Amniotic stem cell (primary cell): ENCODE results near the gene ZFP91.
"Not testable (repeated sequence)": the region's sequence is repeated elsewhere in the genome, so short reads cannot be mapped to it uniquely, and the experiment has no call there.

Source experiments
- DNase-seq: peaks from one replicate; lab custom pipeline; 2025; lab: John Stamatoyannopoulos, UW

Gene ZFP91, protein sequence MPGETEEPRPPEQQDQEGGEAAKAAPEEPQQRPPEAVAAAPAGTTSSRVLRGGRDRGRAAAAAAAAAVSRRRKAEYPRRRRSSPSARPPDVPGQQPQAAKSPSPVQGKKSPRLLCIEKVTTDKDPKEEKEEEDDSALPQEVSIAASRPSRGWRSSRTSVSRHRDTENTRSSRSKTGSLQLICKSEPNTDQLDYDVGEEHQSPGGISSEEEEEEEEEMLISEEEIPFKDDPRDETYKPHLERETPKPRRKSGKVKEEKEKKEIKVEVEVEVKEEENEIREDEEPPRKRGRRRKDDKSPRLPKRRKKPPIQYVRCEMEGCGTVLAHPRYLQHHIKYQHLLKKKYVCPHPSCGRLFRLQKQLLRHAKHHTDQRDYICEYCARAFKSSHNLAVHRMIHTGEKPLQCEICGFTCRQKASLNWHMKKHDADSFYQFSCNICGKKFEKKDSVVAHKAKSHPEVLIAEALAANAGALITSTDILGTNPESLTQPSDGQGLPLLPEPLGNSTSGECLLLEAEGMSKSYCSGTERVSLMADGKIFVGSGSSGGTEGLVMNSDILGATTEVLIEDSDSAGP

DNA sequence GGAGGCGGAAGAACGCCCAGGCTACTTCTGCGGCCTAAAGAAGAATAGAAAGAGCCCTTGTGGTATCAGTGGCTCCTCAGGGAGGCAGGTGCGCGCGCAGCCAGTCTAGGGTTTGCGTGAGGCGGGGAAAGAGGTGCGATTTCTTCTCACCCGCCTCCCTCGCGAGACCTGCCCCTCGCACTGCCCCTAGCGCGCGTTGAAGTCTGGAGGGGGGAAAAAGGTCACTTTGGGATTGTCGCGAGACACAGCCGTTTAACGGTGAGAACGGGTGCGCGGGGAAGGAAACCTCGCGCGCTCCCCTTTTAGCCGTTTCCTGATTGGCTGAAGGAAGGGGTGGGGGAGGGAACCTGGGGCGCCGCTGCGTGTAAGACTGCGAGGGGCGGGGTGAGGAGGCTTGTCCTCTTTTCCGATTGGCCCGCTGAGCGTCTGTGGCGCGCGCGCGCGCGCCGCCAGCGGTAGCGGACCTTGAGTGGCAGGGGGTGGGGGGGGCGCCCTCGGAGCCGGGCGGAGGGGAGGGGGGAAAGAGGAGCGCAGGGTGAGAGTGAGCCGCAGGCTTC is at the start of gene ZFP91:
TSS of gene ZFP91 (plus strand) at position 429 of the 557 bp plus-strand sequence. CDS start 219 bp downstream, outside the sequence.
- peak; percentile 98 for DNase-seq

DNA sequence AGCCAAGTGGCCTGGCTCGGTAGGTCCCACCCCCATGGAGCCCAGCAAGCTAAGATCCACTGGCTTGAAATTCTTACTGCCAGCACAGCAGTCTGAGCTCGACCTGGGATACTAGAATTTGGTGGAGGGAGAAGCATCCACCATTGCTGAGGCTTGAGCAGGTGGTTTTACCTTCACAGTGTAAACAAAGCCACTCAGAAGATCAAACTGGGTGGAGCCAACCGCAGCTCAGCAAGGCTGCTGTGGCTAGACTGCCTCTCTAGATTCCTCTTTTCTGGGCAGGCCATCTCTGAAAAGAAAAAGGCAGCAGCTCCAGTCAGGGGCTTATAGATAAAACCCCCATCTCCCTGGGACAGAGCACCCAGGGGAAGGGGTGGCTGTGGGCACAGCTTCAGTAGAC is 48.6 kb upstream of the ZFP91 start:
- DNase-seq: no peak

DNA sequence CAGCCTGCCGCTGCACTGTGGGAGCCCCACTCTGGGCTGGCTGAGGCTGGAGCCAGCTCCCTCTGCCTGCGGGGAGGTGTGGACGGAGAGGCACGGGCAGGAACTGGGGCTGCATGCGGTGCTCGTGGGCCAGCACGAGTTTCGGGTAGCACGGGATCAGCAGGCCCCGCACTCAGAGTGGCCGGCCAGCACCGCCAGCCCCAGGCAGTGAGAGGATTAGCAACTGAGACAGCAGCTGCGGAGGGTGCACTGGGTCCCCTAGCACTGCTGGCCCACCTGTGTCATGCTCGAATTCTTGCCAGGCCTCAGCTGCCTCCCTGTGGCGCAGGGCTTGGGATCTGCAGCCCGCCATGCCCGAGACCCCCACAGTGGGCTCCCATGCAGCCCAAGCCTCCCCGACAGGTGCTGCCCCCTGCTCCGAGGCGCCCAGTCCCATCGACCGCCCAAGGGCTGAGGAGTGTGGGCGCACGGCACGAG is 47.0 kb upstream of the ZFP91 start:
- DNase-seq: no peak

DNA sequence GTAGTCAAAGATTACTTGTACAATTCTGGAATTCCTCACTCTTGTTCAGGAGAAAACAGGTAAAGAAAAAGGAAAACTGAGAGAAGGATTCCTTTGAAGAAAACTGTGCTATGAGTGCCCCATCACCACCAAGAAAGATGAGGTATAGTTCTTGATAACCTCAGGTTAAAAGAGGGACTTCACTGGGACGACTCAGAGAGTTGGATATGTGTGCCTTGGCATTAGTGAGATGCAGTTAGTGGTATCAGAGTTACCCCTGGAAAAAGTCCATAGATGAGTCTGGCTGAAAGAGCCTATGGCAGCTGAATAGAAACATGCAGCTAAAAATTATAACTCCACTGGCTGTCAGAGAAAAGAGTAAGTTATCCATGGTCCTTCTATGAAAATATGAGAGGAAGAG is 32.0 kb upstream of the ZFP91 start:
- no peak for DNase-seq

DNA sequence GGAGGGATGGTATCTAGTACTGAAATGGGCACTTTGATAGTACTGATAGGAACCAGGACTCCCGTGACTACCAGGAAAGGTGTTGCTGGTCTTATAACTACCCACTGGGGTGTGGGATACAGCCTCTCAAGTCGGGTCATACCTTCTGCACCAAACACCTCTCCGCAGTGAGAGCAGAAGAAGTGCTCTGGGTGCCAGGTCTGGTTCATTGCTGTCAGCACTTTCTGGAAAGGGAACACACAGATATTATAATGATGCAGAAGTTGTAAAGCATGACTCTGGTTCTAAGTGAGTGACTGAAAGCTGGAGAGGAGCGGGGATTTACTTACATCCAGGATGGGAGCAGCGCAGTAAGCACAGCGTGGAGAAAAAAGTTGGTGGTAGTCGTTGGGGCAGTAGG is 29.2 kb upstream of the ZFP91 start:
- no peak for DNase-seq

DNA sequence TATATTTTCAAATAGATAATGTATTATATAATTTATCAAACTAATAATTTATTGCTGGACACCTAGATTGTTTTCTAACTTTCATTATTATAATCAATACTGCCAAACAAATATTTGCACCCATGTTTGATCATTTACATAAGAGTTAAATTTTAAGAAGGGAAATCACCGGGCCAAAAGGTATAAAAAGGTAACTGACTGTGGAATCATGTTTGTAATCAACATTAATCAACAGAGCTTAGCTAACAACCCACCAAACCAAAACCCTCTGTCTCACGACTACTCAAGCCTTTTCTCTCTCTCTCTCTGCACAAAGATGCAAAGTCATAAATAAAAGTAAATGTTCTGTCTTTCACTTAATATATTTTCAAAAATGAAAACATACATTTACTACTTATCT is 18.0 kb upstream of the ZFP91 start:
- no peak for DNase-seq

DNA sequence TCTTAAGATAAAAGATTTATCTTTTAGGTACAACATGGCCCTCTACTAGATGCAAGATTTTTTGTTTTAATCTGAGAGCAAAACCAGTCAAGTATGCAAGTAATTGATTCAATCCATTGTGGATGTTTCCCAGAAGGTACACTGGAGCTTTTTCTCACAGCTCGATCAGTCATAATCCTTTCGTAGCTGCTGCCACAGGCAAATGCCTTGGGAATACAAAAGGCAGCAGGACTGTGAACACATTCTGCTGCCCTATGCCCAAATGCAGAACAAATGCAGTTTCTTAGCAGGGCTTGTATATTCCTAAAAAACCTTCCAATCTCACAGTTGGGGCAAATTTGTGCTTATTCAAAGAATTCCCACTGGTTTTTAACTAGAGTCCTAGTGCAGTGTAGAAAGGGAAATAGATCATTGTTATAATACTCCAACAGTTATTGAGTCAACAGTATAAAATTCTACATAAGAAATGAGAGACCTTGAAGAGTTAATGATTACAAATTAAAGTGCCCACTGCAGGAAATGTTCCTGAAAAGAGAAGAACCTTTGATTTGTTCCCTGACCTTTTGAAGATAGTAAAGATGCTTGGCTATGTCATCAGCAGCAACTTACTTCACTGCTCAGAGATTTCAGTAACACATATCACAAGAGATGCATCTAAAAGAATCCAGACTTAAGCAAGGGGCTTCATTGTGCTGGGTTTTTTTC is 17.3 kb upstream of the ZFP91 start:
- DNase-seq: no peak

DNA sequence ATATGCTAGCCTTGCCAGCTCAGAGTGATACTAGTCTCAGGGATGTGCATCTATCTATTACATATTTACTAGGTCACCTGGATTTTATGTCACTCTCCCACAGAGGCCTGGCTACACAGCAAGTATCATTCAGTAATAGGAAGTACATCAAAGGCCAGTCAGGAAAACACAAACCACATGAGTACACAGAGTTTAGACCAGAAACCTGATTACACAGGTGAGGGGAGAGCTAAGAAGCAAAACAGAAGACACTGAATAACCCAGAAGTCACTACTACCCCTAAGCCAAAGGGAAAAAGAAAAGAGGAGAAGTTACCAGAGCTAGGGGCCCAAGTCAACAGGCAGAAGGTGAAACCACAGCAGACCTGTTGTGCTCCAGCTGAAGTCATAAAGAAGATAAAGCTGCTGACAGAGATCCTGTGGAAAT is 16.5 kb upstream of the ZFP91 start:
- DNase-seq: no peak

DNA sequence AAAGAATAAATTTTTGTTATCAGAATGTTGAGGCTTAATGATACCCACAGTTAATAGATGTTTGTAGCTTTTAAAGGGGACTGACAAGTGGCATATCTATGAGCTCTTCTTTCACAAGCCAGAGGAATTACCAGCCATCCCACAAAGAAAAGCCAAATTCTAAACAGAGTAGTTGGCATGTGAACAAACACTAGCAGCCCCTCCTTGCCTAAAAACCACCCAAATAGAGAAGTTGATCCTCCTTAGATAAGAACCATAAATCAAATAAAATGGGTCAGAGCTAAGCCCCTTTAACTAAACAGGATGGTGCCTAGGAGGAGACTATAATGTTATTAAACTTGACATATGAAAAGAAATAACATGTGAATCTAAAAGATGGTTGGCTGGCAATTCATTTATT is 14.6 kb upstream of the ZFP91 start:
- no peak for DNase-seq

DNA sequence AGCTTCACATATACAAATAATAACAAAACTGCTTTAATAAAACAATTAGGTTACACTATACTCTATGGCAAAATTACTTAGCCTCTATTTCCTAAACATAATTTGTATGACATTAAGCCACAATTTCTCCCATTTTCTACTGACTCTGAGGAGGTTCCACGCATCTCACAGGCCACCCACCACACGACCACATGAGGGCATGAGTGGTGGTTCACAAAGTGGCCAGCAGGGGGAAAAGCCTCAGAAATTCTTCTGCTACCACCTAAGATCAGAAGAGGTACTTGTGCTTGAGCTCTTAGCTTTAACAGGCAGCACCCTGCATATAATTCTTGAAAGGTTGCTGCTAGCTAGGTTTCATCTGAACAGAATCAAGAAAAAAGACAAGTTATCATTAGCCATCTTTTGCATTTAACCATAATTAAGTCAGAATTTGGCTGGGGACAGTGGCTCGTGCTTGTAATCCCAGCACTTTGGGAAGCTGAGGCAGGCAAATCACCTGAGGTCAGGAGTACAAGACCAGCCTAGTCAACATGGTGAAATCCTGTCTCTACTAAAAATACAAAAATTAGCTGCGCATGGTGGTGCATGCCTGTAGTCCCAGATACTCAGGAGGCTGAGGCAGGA is 10.9 kb upstream of the ZFP91 start:
- no peak for DNase-seq

DNA sequence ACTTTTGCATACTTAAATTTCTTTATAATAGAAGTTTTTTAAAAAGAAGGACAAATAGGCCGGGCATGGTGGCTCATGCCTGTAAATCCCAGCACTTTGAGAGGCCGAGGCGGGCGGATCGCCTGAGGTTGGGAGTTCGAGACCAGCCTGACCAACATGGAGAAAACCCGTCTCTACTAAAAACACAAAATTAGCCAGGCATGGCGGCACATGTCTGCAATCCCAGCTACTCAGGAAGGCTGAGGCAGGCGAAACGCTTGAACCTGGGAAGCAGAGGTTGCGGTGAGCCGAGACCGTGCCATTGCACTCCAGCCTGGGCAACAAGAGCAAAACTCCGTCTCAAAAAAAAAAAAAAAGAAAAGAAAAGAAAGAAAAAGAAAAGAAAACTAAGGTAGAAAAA is 6.0 kb upstream of the ZFP91 start:
- not testable (repeated sequence) for DNase-seq

DNA sequence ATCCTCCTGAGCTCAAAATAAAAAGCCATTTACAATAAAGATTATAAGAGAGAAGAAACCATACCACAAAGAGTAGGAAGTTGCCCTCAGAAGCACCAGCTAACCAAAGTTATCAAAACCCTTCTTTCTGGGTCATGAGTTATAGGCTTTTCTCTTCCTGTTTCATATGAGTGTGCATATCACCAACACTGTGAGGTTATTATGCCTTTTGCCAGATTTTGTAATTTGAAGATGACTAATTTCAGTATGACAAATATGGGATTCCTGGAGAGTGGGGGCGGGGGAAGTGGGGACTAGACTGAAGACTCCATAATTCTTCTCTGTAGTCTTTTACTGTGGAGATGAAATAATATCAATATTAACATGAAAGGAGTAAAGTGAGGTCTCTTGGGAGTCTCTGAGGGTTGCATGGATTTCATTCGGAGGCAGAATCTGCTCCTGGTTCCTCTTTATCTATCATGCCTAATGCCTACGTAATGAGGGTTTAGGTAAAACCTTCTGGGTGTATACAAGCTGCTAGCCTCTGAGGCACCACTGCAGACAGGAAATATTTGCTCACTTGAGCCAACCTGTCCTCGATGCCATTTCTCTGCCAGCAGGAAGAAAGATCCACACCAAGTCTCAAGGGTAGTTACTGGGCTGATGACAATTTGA is 5.3 kb upstream of the ZFP91 start:
- peak; percentile 37 for DNase-seq

DNA sequence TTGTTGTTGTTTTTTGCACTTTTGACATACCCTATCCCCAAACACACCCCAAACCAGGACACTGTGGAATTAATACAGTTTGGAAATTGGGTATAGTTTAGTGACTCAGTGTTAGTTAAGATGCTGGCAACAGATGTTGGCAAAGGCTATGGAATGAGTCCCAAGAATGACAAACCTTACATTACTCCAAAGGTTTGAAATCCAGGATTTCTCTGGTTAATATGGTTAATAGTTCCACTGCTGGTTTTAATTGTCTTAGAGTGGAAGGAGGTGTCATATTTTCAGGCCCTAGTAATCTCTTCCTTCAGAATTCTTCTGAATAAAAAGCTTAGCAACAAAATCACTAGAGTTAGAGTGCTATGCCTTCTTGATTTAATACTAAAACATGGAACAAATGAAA is 4.0 kb upstream of the ZFP91 start:
- DNase-seq: no peak

DNA sequence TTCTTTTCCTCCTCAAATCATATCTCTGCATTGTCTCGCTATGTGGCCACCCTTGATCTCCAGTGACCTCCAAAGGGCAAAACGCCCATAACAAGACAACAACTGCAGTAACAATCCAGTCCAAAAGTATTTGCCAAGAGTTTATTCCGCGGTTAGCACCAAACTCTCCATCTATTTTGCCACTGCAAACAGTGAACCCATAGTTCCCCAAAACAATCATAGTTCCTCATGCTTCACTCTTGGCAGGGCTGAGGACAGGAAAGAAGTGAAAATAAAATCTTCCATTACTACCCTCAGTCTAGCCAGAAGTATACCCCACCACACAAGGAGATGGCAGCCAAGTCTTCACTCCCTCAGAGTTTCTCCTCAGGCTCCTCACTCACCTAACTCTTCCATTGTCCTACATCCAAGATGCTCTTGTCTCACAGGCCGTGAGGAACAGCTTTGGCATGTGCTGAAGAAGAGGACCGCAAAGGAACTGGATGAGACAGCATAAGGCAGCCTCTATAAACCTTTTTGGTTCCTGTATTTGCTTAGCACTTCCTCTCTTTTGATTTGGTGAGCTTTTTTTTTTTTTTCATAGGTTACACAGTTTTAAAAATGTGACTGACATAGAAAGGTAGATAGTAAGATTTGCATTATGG is 3.4 kb upstream of the ZFP91 start, which contains the start of gene LPXN:
TSS of gene LPXN (minus strand) at position 480 of the 644 bp plus-strand sequence. CDS start at position 396, 84 bp downstream.
- no peak for DNase-seq

DNA sequence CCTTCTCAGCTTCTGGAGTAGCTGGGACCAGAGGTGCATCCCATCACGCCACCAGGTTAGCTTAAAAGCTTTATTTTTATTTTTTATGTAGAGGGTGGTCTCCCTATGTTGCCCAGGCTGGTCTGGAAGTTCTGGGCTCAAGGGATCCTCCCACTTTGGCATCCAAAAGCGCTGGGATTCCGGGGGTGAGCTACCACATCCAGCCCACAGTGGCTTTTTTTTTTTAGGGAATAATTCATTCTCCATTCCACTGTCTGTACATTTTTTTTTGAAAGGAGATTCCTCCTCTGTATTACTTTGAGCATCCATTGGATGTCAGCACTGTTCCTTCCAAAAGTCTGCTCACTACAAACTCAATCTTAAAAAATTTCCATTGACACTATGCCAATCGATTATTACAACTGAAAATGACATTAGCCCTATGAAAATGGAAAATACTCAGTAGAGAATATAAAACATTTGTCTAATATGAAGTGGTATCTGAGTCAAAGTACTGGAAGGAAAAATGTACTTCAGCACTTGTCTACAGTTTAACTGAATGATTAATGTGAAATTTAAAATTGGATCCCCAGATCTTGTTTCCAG is 1.9 kb upstream of the ZFP91 start:
- no peak for DNase-seq

DNA sequence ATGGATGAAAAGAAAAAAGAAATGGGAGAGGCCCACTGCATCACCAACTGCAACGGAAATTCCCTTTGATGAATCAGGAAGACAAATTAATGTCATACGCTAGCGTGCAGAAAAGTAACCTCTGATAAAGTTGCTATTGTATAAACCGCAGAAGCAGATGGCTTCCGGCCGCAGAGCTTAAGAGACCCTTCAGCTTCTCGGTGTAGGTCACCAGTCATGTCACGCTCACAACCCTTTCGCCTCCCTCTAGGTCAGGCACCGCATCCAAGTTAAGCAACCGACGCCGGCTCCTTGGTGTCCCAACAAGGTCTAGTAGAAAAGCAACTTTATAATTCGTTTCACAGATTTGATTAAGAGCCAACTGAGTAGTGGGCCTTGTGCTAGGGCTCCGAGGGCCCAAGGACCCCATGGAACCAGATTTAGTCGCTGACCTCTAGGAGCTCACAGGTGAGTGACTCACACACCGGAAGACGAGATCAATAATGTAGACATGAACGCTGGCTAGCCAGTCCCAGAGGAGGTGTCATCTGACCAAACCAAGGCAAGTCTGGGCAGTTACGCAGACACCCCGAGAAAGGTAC is 1.2 kb upstream of the ZFP91 start:
- DNase-seq: peak; percentile 79

DNA sequence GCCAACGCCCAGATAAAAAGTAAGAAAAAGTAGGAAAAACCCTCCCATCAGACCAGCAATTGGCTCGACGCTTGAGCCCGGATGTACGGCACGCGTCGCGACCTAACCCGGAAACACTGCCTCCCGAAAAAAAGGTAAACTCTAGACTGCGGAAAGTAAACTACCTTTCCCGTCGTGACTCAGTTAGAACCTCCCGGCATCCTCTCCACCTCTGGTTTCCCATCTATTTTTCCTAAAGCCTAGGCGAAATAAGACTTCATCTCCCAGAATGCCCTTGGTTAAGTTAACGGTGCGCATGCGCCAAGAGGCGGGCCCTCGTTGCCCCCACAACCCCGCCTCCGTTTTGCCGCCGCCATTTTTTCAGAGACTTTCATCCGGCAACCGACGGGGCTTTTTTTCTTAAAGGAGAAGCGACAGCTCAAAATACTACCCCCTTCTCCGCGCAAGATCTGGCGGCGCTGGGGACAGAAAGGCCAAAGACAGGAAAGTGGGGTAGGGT is 678 bp upstream of the ZFP91 start:
- peak; percentile 97 for DNase-seq

DNA sequence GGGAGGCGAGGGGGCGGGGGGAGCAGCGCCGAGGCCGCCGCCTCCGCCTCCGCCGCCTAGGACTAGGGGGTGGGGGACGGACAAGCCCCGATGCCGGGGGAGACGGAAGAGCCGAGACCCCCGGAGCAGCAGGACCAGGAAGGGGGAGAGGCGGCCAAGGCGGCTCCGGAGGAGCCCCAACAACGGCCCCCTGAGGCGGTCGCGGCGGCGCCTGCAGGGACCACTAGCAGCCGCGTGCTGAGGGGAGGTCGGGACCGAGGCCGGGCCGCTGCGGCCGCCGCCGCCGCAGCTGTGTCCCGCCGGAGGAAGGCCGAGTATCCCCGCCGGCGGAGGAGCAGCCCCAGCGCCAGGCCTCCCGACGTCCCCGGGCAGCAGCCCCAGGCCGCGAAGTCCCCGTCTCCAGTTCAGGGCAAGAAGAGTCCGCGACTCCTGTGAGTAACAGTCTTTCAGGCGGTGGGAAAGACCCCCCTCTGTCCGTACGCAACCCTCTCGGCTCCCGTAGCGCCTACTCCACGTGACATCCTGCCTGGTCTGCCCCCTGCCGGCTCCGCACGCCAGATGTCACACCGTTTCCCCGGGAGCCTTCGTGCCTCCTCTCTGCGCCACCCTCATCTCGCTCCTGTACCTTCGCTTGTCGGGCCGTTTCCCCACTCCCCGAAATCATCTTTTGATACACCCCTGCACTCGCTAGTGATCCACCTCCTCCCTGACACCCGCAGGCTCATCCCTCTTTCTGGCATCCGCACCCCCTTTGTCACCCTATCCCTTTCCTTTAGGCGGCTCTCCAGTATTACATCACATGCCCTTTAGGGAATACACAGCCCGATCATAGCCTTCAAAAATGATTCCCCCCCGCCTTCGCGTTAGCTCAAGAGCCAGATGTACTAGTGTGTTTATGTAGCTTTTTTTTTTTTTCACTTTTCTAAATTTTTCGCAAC is 598 bp downstream of the ZFP91 start:
- DNase-seq: peak; percentile 68

DNA sequence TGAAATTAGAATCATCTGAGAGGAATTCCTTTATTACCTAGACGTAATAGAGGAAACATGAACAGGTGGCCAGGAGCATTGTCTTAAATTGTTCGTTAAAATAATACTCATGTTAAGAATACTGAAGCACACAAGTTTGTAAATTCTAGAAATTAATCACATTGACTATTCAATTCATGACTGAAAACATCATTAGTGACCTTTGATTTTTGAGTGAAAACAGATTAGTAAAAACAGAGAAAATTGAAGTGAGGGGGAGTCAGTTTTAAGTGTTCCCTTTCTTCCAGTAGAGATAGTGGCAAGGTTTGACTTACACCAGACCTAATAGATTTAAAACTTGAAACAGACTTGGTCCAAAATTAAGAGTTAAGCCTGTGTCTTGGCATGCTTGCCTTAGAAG is 1.4 kb downstream of the ZFP91 start:
- no peak for DNase-seq
